ENCODE measurements around the gene CHMP4A.

DNA sequence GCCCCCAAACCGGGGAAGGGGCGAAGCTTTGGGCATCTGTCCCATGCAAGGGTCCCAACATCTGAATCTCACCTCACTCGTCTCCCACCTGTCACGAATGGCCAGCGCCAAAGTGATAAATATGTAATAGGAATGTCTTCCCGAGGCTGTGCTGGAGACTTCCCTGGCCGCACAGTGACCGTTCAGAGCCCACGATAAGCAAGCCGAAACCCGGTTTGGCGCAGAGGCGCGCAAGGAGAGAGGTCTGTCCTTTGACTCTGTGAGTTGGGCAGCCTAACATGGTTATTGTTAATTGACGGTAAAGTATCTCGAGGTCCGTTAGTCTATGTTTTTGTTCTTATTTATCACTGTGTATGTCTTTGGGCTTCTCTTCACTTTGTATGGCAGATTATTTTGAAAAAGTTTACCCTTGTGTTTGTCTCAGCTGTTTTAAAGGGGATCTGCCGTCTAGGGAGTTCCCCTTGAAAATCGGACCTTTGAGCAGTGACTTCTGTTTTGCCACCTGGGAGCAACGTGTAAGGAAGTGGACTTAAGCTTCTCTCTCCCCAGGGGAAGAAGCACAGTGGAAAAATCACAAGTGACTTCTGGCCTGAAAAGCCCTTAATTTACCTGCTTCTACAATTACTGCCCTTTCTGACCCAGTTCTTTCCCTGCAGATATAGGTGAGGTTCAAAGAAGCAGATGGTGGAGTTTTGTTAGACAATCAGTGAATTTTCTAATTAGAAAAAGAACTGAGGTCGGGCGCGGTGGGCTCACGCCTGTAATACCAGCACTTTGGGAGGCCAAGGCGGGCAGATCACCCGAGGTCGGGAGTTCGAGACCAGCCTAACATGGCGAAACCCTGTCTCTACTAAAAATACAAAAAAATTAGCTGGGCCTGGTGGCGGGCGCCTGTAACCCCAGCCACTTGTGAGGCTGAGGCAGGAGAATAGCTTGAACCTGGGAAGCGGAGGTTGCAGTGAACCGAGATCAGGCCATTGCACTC is 16.9 kb downstream of the CHMP4A start:
- TF ChIP-seq, protein P1, sequence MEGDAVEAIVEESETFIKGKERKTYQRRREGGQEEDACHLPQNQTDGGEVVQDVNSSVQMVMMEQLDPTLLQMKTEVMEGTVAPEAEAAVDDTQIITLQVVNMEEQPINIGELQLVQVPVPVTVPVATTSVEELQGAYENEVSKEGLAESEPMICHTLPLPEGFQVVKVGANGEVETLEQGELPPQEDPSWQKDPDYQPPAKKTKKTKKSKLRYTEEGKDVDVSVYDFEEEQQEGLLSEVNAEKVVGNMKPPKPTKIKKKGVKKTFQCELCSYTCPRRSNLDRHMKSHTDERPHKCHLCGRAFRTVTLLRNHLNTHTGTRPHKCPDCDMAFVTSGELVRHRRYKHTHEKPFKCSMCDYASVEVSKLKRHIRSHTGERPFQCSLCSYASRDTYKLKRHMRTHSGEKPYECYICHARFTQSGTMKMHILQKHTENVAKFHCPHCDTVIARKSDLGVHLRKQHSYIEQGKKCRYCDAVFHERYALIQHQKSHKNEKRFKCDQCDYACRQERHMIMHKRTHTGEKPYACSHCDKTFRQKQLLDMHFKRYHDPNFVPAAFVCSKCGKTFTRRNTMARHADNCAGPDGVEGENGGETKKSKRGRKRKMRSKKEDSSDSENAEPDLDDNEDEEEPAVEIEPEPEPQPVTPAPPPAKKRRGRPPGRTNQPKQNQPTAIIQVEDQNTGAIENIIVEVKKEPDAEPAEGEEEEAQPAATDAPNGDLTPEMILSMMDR (IDR thresholded peaks at IDR 0.05 in 2 of 3, conservative IDR thresholded peaks at IDR 0.05 in 1 of 3; ENCODE audit: borderline replicate concordance in 1 of 3, insufficient read depth in 1 of 3, low read depth in 2 of 3, low read length in 2 of 3) = no peak
- TF ChIP-seq, protein P2, sequence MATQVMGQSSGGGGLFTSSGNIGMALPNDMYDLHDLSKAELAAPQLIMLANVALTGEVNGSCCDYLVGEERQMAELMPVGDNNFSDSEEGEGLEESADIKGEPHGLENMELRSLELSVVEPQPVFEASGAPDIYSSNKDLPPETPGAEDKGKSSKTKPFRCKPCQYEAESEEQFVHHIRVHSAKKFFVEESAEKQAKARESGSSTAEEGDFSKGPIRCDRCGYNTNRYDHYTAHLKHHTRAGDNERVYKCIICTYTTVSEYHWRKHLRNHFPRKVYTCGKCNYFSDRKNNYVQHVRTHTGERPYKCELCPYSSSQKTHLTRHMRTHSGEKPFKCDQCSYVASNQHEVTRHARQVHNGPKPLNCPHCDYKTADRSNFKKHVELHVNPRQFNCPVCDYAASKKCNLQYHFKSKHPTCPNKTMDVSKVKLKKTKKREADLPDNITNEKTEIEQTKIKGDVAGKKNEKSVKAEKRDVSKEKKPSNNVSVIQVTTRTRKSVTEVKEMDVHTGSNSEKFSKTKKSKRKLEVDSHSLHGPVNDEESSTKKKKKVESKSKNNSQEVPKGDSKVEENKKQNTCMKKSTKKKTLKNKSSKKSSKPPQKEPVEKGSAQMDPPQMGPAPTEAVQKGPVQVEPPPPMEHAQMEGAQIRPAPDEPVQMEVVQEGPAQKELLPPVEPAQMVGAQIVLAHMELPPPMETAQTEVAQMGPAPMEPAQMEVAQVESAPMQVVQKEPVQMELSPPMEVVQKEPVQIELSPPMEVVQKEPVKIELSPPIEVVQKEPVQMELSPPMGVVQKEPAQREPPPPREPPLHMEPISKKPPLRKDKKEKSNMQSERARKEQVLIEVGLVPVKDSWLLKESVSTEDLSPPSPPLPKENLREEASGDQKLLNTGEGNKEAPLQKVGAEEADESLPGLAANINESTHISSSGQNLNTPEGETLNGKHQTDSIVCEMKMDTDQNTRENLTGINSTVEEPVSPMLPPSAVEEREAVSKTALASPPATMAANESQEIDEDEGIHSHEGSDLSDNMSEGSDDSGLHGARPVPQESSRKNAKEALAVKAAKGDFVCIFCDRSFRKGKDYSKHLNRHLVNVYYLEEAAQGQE (IDR thresholded peaks at IDR 0.05; ENCODE audit: low read depth) = no peak
- TF ChIP-seq SIN3A (IDR thresholded peaks at IDR 0.05; ENCODE audit: low read depth) = no peak
- no peak for TF ChIP-seq EZH2phosphoT487 (IDR thresholded peaks at IDR 0.05; ENCODE audit: borderline replicate concordance)
- TF ChIP-seq EZH2 (IDR thresholded peaks at IDR 0.05) = no peak
- no peak for TF ChIP-seq POLR2AphosphoS5 (IDR thresholded peaks at IDR 0.05; ENCODE audit: low read depth, low read length)
- no peak for TF ChIP-seq EGR1 (IDR thresholded peaks at IDR 0.05; ENCODE audit: low read depth)
- TF ChIP-seq RAD21 (IDR thresholded peaks at IDR 0.05; ENCODE audit: low read depth) = no peak
- no peak for TF ChIP-seq YY1 (IDR thresholded peaks at IDR 0.05; ENCODE audit: extremely low read depth, insufficient replicate concordance, low read depth, low read length)

Measured in HCT116 (cell line).